Natural killer cell treated with Interleukin-12 subunit alpha and Interleukin-12 subunit beta and Interleukin-15 and Interleukin-18, amount 100 ng/mL, for 72 hours (primary cell): ENCODE data around the gene MAML2. TPM values are rescaled to one million over a fixed set of nuclear protein-coding genes. Genes with fewer than 3 reads are reported as not detected.
A peak's percentile ranks its signal among the peaks of the same experiment; 100 is the strongest.

ENCODE experiments used
- ATAC-seq, 2 donors: fragments of 150-1000 bp; cut with Tn5 transposase in 1 of 2; sonication (Bioruptor Pico), chemical (Tn5 transposase) in 1 of 2; 2 replicates each; pipeline ENCODE4 v1.10.0; 2021
- DNase-seq: peaks from one replicate; pipeline ENCODE4 v3.0.0; 2022; ENCODE audit warnings: low spot score
- H3K27ac Mint-ChIP-seq, 2 donors: 1 replicate in 1 of 2; 2 replicates in 1 of 2; pipeline ENCODE4 v1.8.0; 2022; ENCODE audit warnings: mixed read lengths in 2 of 2, mild to moderate bottlenecking in 1 of 2, moderate library complexity in 1 of 2
- H3K27me3 Mint-ChIP-seq, 2 donors: 1 replicate in 1 of 2; 2 replicates in 1 of 2; pipeline ENCODE4 v1.8.0; 2022; ENCODE audit warnings: mixed read lengths in 2 of 2
- H3K36me3 Mint-ChIP-seq: one replicate; pipeline ENCODE4 v1.8.0; 2022; ENCODE audit warnings: mixed read lengths
- H3K4me1 Mint-ChIP-seq, 2 donors: 1 replicate in 1 of 2; 2 replicates in 1 of 2; pipeline ENCODE4 v1.8.0; 2022; ENCODE audit warnings: low read depth in 2 of 2, mixed read lengths in 2 of 2, mild to moderate bottlenecking in 1 of 2
- H3K4me3 Mint-ChIP-seq: one replicate; pipeline ENCODE4 v1.8.0; 2022; ENCODE audit warnings: mixed read lengths
- H3K9me3 Mint-ChIP-seq: 2 replicates; pipeline ENCODE4 v1.8.0; 2022; ENCODE audit warnings: mixed read lengths
- total RNA-seq, 2 donors: library from RNA; stranded (reverse); gene quantifications; one replicate each; pipeline ENCODE4 v1.2.3, GENCODE V29; 2022

The MAML2 gene
- total RNA-seq, 2 donors from 2014 or later: 15.9 to 21.9 TPM

DNA sequence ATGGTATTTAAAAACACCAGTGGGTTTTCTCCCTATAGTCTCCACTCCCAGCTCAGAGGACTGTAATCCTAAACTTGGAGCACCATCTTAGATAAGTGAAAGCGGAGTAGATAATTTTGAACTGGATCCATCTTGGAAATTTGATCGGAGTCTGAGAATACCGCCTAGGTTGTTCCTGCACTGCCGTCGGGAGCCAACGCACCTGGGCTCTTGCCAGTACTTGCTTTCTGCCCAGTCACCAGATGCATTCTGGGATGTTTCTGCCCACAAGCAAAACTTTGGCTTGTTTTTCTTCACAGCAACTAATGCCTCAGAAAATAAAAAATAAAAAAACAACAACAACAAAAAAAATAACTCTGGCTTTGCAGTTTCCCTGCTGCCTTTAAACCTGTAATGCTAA is 306.1 kb downstream of the MAML2 start:
- ATAC-seq: no peak
- Mint-ChIP-seq H3K4me3 (no peak overlapping the region), H3K9me3 (no peaks in the 10 kb centered on the region), H3K36me3 (no peaks in the 10 kb centered on the region), H3K4me1 (peaks cover 0 to 2% of the 10 kb centered on the region in 2 donors), H3K27me3 (no peaks in the 10 kb centered on the region), H3K27ac (no peak overlapping the region)
- DNase-seq: no peak

DNA sequence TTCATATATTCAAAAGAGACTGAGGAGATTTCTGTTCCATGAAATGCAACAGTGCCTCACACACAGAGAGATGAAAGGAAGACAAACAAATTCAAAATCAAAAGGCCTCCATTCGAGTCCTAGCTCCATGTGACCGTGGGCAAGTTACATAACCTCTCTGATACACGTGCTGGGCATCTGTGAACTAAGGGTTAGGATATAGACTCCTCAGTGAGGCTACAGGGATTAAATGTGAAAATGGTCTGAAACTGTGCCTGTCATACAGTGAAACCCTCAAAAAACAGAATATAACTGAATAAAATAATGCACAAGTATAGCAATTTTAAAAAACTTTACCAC is 307.3 kb downstream of the MAML2 start:
- Mint-ChIP-seq H3K4me1 (no peaks in the 10 kb centered on the region), H3K9me3 (no peaks in the 10 kb centered on the region), H3K4me3 (no peak overlapping the region), H3K27ac (no peak overlapping the region), H3K36me3 (no peaks in the 10 kb centered on the region), H3K27me3 (no peaks in the 10 kb centered on the region)
- no peak for ATAC-seq
- no peak for DNase-seq

DNA sequence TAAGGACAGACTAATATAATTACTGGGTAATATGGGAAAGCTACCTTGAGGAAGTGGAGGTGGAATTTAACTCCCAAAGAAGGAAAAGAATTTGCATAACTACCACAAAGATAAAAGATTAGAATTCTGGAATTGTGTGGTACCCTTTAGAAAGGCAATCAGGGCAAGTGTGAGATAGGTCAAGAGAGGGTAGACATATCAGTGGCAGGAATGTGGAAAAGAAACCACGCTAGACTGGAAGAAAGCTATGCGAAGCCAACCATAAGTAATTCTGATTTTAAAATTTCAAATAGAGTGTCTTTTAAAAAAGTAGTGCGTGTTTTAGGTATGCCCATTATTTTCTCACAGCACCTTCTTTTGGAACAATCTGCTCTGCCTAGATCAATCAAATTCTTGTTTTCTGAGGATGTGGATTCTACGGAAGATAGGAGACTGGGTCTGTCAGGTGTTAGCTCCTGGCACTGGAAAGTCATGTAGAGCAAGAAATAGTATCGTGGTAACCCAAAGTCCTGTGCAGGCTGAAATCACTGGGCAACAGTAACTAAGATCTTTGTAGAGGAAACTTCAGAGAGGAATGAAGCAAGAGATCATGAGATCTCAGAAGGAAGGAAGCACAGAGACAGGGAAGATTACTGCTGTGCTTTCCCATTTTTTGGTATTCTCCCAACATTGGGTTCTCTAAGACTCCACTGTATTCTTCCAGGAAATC is 307.8 kb downstream of the MAML2 start:
- no peaks in the 10 kb centered on the region for H3K4me1 Mint-ChIP-seq
- no peak for DNase-seq
- peak overlapping the region in 1 of 2 donors; percentile 1 for H3K27ac Mint-ChIP-seq
- H3K36me3 Mint-ChIP-seq: no peaks in the 10 kb centered on the region
- no peak for ATAC-seq
- no peak overlapping the region for H3K4me3 Mint-ChIP-seq
- H3K27me3 Mint-ChIP-seq: no peaks in the 10 kb centered on the region
- H3K9me3 Mint-ChIP-seq: no peaks in the 10 kb centered on the region

DNA sequence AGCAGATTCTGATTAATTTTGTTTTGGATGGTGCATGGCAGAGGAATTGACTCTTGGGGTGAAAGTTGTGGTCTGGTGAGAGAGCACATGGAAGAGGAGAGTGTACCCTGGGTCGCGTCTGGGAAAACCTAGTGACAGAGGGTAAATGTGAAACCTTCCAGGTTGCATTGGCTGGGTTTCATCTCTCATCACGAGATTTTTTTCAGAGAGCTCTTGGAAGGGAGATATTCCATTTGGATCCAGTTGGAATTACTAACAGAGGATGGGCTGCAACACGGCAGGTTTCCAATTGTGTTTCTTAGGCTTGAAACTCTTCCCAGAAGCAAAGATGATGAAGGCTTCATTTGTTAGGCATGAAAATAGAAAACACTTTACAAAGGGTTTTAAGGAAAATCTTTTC is 309.4 kb downstream of the MAML2 start:
- Mint-ChIP-seq H3K4me1 (no peaks in the 10 kb centered on the region), H3K36me3 (no peaks in the 10 kb centered on the region), H3K27me3 (no peaks in the 10 kb centered on the region), H3K4me3 (no peak overlapping the region), H3K27ac (no peak overlapping the region), H3K9me3 (no peaks in the 10 kb centered on the region)
- ATAC-seq: no peak
- no peak for DNase-seq

DNA sequence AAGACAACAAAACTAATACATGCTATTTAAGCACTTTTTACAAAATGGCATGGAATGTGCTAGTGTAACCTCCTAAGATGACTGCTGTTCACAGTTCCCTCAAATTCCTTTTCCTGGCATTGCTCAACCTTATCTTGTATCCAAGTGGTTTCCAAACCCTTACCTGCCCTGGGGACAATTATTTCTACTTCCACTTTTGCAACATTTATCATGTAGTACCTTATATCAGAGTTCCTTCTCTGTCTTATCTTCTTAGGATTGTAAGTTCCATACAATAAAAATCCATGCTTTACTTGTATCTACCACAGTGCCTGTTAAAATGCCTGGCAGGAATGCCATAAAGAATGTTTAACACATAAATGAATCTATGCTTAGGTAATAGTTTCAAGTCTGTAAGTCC is 309.9 kb downstream of the MAML2 start:
- H3K4me1 Mint-ChIP-seq: no peaks in the 10 kb centered on the region
- DNase-seq (no peak), ATAC-seq (no peak)
- H3K27me3 Mint-ChIP-seq: no peaks in the 10 kb centered on the region
- no peaks in the 10 kb centered on the region for H3K36me3 Mint-ChIP-seq
- no peaks in the 10 kb centered on the region for H3K9me3 Mint-ChIP-seq
- H3K4me3 Mint-ChIP-seq: no peak overlapping the region
- H3K27ac Mint-ChIP-seq: no peak overlapping the region

DNA sequence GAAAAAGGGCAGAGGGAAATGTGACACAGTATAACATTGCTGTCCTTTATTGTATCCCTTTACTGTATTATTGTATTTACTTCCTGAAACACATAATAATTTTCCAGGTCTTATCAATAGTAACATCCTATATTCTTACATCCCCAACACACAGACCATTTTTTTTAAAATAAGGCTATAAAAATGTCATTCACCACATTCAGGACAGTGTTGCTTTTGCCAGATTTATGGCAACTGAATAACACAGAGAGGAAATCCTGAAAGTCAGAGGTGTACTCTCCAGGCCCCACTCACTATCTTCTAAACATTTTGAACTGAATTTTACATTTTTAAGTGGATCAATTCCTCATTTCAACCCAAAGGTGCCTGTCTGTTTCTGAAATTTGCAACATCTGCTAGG is 314.2 kb downstream of the MAML2 start:
- Mint-ChIP-seq H3K27ac (no peak overlapping the region), H3K4me3 (no peak overlapping the region), H3K36me3 (no peaks in the 10 kb centered on the region), H3K27me3 (no peaks in the 10 kb centered on the region), H3K9me3 (no peaks in the 10 kb centered on the region), H3K4me1 (peaks cover 5 to 8% of the 10 kb centered on the region in 2 donors)
- no peak for DNase-seq
- ATAC-seq: no peak

DNA sequence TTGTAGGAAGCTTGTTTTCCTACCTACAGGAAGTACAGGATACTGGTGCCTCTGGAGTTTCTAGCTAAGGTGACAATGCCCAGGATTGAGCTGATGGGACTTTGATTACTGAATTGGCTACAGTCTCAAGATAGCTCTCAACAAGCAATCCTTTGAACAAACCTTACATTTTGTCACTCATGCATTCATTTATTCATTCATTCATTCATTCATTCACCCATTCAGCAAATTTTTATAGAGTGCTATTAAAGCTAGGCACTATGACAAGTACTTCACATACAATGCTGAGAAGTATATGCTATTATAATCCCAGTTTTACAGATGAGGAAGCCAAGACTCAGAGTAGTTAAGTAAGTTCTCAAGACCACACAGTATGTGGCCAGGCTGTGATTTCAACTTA is 316.0 kb downstream of the MAML2 start:
- Mint-ChIP-seq H3K4me1 (peaks cover 5 to 19% of the 10 kb centered on the region in 2 donors), H3K4me3 (no peak overlapping the region), H3K27ac (no peak overlapping the region), H3K27me3 (no peaks in the 10 kb centered on the region), H3K9me3 (no peaks in the 10 kb centered on the region), H3K36me3 (no peaks in the 10 kb centered on the region)
- no peak for ATAC-seq
- no peak for DNase-seq

DNA sequence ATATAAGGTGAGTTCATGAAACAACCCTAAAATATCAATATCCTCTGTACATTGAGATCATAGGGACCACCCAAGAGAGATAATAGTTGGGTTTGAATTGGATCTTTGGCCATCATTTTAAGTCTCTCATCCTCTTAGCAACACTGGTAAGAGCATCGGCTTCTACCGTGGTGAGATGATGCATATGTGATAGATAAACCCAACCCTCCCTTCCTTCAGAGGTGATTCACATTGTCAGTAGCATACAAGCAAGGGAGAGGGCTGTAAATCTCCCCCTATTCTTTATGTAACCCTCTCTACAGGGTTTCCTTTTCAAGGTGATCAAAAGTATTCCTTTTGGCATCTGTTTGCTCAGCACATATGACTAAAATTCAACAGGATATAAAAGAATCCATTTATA is 316.7 kb downstream of the MAML2 start:
- ATAC-seq: no peak
- DNase-seq: no peak
- H3K27ac Mint-ChIP-seq: no peak overlapping the region
- no peaks in the 10 kb centered on the region for H3K9me3 Mint-ChIP-seq
- H3K4me1 Mint-ChIP-seq: peaks cover 5 to 19% of the 10 kb centered on the region in 2 donors
- H3K36me3 Mint-ChIP-seq: no peaks in the 10 kb centered on the region
- H3K27me3 Mint-ChIP-seq: no peaks in the 10 kb centered on the region
- H3K4me3 Mint-ChIP-seq: no peak overlapping the region

DNA sequence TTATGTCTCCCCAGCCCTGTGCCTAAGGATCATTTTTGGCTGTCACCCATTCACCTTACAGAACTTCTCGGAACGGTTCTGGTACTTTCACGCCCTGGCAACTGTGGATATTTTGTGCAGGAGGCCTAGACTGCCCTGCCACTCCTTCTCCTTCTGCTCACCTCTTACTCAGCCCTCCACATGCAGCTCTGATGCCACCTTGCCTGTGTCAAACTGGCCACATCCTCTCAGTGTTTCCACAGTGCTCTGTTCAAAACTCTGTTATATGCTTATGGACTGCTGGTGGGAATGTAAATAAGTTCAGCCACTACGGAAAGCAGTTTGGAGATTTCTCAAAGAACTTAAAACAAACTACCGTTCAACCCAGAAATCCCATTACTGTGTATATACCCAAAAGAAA is 318.3 kb downstream of the MAML2 start:
- no peaks in the 10 kb centered on the region for H3K36me3 Mint-ChIP-seq
- H3K27ac Mint-ChIP-seq: no peak overlapping the region
- no peak for ATAC-seq
- no peak overlapping the region for H3K4me3 Mint-ChIP-seq
- no peak for DNase-seq
- no peaks in the 10 kb centered on the region for H3K9me3 Mint-ChIP-seq
- H3K27me3 Mint-ChIP-seq: no peaks in the 10 kb centered on the region
- peaks cover 5 to 25% of the 10 kb centered on the region in 2 donors for H3K4me1 Mint-ChIP-seq

DNA sequence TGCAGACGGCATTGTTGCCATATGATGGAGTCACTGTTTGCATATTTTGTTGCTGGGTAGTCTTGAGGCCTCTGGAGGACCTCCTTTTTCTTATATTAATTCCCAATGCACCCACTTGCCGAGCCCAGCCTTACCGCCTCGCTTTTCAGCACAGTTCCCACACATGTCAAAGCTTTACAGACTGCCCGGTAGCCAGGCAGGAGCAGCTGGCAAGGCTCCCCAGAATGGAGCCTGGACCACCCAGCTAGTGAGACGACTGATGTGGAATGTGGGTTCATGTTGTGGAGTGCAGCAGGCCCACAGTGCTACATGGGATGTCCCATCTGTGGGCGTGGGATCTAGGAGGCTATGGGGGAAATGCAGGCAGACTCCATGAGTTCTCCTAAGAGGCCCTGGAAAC is 319.7 kb downstream of the MAML2 start:
- H3K36me3 Mint-ChIP-seq: no peaks in the 10 kb centered on the region
- no peak overlapping the region for H3K4me3 Mint-ChIP-seq
- H3K4me1 Mint-ChIP-seq: peaks cover 5 to 25% of the 10 kb centered on the region in 2 donors
- no peaks in the 10 kb centered on the region for H3K9me3 Mint-ChIP-seq
- no peak for ATAC-seq
- H3K27me3 Mint-ChIP-seq: no peaks in the 10 kb centered on the region
- no peak for DNase-seq
- H3K27ac Mint-ChIP-seq: no peak overlapping the region

DNA sequence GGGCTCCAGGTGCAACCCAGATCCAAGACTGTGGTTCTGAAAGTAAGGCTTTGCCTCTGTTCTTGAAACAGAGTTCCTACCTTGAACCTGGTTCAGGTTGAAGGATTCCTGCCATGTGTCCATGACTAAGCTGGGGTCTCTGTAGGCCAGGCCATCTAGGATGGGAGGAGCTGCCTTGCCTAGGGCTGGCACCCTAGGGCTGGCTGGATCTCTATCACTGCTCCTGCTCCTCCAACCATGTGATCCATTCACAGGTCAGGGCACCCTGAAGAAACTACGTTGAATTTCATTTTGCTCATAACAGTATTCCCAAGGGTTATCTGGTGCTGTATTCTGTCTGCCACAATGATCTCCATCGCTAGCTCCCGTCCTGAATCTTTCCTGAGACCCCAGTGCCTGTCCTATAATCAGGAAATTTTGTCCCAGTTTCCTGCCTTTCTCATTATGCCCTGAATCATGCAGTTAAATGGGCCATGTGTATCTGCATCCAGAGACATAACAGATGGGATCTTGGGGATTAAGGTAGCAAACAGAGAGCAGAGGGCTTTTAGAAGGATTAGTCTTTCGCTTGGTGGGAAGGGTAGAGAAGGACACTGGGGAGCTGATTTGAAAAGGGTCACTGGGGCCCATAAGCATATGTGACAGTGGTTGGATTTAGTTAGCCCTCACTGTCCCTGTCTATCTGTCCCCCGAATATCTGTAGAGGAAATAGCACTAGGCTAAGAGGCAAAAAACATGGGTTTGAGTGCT is 320.9 kb downstream of the MAML2 start:
- ATAC-seq: no peak
- no peaks in the 10 kb centered on the region for H3K27me3 Mint-ChIP-seq
- H3K9me3 Mint-ChIP-seq: no peaks in the 10 kb centered on the region
- no peak overlapping the region for H3K27ac Mint-ChIP-seq
- no peak for DNase-seq
- peaks cover 5 to 25% of the 10 kb centered on the region in 2 donors for H3K4me1 Mint-ChIP-seq
- no peak overlapping the region for H3K4me3 Mint-ChIP-seq
- no peaks in the 10 kb centered on the region for H3K36me3 Mint-ChIP-seq

DNA sequence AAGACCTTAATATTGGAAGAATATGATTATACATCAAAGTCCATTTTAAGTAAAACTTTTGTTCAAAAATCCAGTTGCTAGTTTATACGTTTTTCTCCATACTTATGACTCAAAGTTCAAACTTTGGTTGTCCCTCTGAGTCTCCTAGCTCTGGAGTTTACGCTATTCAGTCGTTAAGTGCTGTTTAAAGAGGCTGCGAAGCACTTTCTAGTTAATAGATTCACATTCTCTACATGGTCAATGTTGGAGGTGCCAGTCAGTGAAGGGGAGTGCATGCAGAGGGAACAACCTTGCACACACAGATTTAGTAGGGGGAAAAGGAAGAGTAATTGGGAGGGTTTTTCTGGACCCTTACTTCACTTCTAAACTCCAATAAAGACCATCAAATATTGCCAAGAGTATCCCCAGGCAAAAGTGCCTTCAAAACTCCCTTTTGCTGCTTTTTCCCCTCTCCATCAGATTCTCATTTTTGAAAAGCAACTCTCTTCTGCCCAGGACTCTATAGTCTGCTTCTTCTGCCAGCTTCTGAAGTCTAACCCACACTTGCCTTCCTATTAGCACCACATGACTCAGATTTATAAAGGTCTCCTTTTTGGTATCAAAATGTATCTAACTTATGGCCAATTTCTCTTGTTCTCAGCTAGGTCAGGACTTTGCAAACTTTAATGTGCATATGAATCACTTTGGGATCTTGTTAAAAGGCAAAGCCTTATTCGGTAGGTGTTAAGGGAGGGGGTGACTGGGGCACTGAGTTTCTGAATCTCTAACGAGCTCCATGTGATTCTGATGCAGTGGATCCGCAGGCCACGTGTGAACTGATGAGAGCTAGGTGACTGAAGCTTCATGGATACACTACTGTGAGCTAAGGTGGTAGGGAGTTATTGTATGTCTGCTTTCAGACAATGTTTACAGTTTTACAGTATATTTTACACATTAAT is 322.9 kb downstream of the MAML2 start:
- H3K4me3 Mint-ChIP-seq: no peak overlapping the region
- DNase-seq: no peak
- H3K4me1 Mint-ChIP-seq: peaks cover 18 to 32% of the 10 kb centered on the region in 2 donors
- H3K36me3 Mint-ChIP-seq: no peaks in the 10 kb centered on the region
- H3K9me3 Mint-ChIP-seq: no peaks in the 10 kb centered on the region
- H3K27ac Mint-ChIP-seq: no peak overlapping the region
- ATAC-seq: no peak
- no peaks in the 10 kb centered on the region for H3K27me3 Mint-ChIP-seq

DNA sequence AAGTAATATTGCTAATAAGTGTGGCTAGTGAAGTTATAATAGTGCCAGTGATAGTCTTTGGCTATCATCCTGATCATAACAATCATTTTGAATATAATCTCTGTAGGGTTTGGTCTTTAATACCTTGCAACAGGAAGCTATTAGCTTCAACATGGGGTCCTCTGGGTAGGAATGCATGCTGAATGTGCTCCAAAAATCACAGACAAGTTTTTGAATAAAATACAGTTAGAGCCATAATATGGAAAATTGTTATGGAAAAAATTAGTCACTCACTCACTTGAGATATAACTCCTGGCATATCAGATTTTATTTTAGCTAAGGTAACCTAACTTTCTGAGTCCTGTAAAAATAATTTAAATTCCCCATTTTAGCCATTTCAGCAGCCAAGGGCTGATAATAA is 323.7 kb downstream of the MAML2 start:
- H3K27ac Mint-ChIP-seq: no peak overlapping the region
- no peaks in the 10 kb centered on the region for H3K36me3 Mint-ChIP-seq
- no peaks in the 10 kb centered on the region for H3K9me3 Mint-ChIP-seq
- no peak for ATAC-seq
- no peaks in the 10 kb centered on the region for H3K27me3 Mint-ChIP-seq
- H3K4me1 Mint-ChIP-seq: peaks cover 21 to 33% of the 10 kb centered on the region in 2 donors
- DNase-seq: no peak
- H3K4me3 Mint-ChIP-seq: no peak overlapping the region

DNA sequence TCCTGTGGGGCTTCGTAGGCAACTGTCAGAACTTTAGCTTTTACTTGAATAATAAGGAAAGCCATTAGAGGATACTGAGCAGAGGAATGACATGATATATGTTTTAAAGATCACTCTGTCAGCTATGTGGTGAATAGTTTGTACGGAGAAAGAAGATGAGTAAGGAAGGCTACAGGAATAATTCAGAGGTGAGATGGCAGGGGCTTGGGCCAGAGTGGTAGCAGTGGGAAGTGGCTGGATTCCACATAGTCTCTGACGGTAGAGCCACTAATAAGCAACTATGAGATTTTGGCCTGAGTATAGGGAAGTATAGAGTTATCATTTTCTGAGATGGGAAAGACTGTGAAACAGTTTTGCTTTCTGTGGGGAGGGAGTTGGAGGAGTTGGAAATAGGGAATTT is 325.1 kb downstream of the MAML2 start:
- Mint-ChIP-seq H3K36me3 (no peaks in the 10 kb centered on the region), H3K4me3 (no peak overlapping the region), H3K4me1 (peaks cover 35 to 43% of the 10 kb centered on the region in 2 donors), H3K27me3 (no peaks in the 10 kb centered on the region), H3K9me3 (no peaks in the 10 kb centered on the region), H3K27ac (no peak overlapping the region)
- no peak for DNase-seq
- ATAC-seq: no peak
